Smooth muscle cell (in vitro differentiated cells): ENCODE measurements around the gene RAB26. TPM values are rescaled to one million over a fixed set of nuclear protein-coding genes. Genes with fewer than 3 reads are reported as not detected.

Experiments used
- DNase-seq: peaks from one replicate; lab custom pipeline; 2025; ENCODE audit not compliant: unreplicated experiment; lab: John Stamatoyannopoulos, UW
- H2AFZ ChIP-seq: fragments of 200-600 bp; sonication (generic); 2 replicates; pipeline ENCODE4 v1.6.0; 2016; ENCODE audit warnings: antibody characterized with exemption, low read depth, mild to moderate bottlenecking
- H3F3A ChIP-seq: fragments of 200-600 bp; sonication (generic); 2 replicates; pipeline ENCODE4 v1.6.0; 2017; ENCODE audit warnings: antibody characterized with exemption, low read depth
- H3K27ac ChIP-seq: fragments of 200-600 bp; sonication (generic); 2 replicates; pipeline ENCODE4 v1.5.1; 2016; ENCODE audit warnings: low read depth, mild to moderate bottlenecking
- H3K27me3 ChIP-seq: fragments of 200-600 bp; sonication (generic); 2 replicates; pipeline ENCODE4 v1.6.1; 2016; ENCODE audit warnings: low read depth, mild to moderate bottlenecking
- H3K36me3 ChIP-seq: fragments of 200-600 bp; sonication (generic); 2 replicates; pipeline ENCODE4 v1.5.1; 2016; ENCODE audit warnings: low read depth
- H3K4me1 ChIP-seq: fragments of 200-600 bp; sonication (generic); 2 replicates; pipeline ENCODE4 v1.5.1; 2016; ENCODE audit warnings: low read depth
- H3K4me2 ChIP-seq: fragments of 200-600 bp; sonication (generic); 2 replicates; pipeline ENCODE4 v1.6.0; 2016; ENCODE audit warnings: mild to moderate bottlenecking
- H3K4me3 ChIP-seq: fragments of 200-600 bp; sonication (generic); 2 replicates; pipeline ENCODE4 v1.5.1; 2016; ENCODE audit warnings: mild to moderate bottlenecking
- H3K79me2 ChIP-seq: fragments of 200-600 bp; sonication (generic); 2 replicates; pipeline ENCODE4 v1.6.0; 2016; ENCODE audit warnings: low read depth, mild to moderate bottlenecking
- H3K9ac ChIP-seq: fragments of 200-600 bp; sonication (generic); 2 replicates; pipeline ENCODE4 v1.6.0; 2016; ENCODE audit warnings: low read depth
- H3K9me3 ChIP-seq: fragments of 200-600 bp; sonication (generic); replicated peaks from 2 replicates; pipeline ENCODE4 v1.5.1; 2016; ENCODE audit warnings: low read depth
- H4K20me1 ChIP-seq: fragments of 200-600 bp; sonication (generic); 2 replicates; pipeline ENCODE4 v1.6.0; 2016; ENCODE audit warnings: low read depth
- CTCF ChIP-seq: fragments of 200-600 bp; sonication (generic); IDR thresholded peaks from 2 replicates; pipeline ENCODE4 v1.5.1; 2017; ENCODE audit warnings: borderline replicate concordance, mild to moderate bottlenecking, antibody characterized with exemption; ENCODE audit not compliant: insufficient read depth, poor library complexity, severe bottlenecking
- WGBS: methylation state at CpG from one replicate; pipeline ENCODE4 v1.1.7; 2016; ENCODE audit warnings: low lambda C conversion rate; 5-methylcytosine and 5-hydroxymethylcytosine counted together
- polyA plus RNA-seq: library from polyadenylated mRNA; unstranded; fragments of >200 nt; fragmentation: Nextera tagmentation; extraction: Ambion mirVana; gene quantifications from 2 replicates; pipeline ENCODE4 v1.2.1, GENCODE V29; 2016
- total RNA-seq: library from RNA; depleted of rRNA; stranded (reverse); fragments of >200 nt; gene quantifications from 2 replicates; pipeline ENCODE4 v1.2.3, GENCODE V29; 2014

The RAB26 gene
- total and polyA plus RNA-seq, 2 experiments from 2014 or later = 1.3 TPM; not detected in 1

GRCh38 chr16:2194166-2194834, 45.9 kb downstream of the RAB26 start:
- no peak for TF ChIP-seq CTCF
- Histone ChIP-seq H3K4me1 (no peaks in the 10 kb centered on the region), H3K27ac (no peak overlapping the region), H3K9ac (no peak overlapping the region), H3K36me3 (no peaks in the 10 kb centered on the region), H4K20me1 (no peaks in the 10 kb centered on the region), H3K4me2 (no peak overlapping the region), H3K4me3 (no peak overlapping the region), H2AFZ (no peak overlapping the region), H3K9me3 (no peaks in the 10 kb centered on the region), H3F3A (no peaks in the 10 kb centered on the region), H3K79me2 (no peaks in the 10 kb centered on the region), H3K27me3 (peaks cover 43% of the 10 kb centered on the region)
- DNase-seq = no peak
- 78% methylated on average over 16 of the region's 16 CpGs for WGBS

- Histone ChIP-seq H4K20me1 (no peaks in the 10 kb centered on the region), H3K4me2 (peak overlapping the region; percentile 88), H3K9ac (no peak overlapping the region), H3K27ac (no peak overlapping the region), H3F3A (no peaks in the 10 kb centered on the region), H3K36me3 (no peaks in the 10 kb centered on the region), H3K27me3 (peaks cover 43% of the 10 kb centered on the region), H3K9me3 (no peaks in the 10 kb centered on the region), H2AFZ (no peak overlapping the region), H3K4me3 (peak overlapping the region; percentile 46), H3K4me1 (no peaks in the 10 kb centered on the region), H3K79me2 (no peaks in the 10 kb centered on the region)
- 22% methylated on average over 10 of the region's 10 CpGs for WGBS
- DNase-seq = no peak
- TF ChIP-seq CTCF = peak; percentile 34
Measured at GRCh38 chr16:2194852-2195321, 46.5 kb downstream of the RAB26 start.

- Histone ChIP-seq H3K4me1 (no peaks in the 10 kb centered on the region), H3K36me3 (no peaks in the 10 kb centered on the region), H3K4me2 (peak overlapping the region; percentile 88), H3K4me3 (peak overlapping the region; percentile 46), H2AFZ (no peak overlapping the region), H3K27me3 (peaks cover 43% of the 10 kb centered on the region), H3K27ac (no peak overlapping the region), H3F3A (no peaks in the 10 kb centered on the region), H3K79me2 (no peaks in the 10 kb centered on the region), H3K9me3 (no peaks in the 10 kb centered on the region), H3K9ac (no peak overlapping the region), H4K20me1 (no peaks in the 10 kb centered on the region)
- DNase-seq = no peak
- WGBS = 7% methylated on average over 45 of the region's 49 CpGs
- no peak for TF ChIP-seq CTCF
Measured at GRCh38 chr16:2195322-2196161, 47.1 kb downstream of the RAB26 start.
